Stimulated activated CD8-positive, alpha-beta memory T cell treated with anti-CD3 and anti-CD28 coated beads, Interleukin-4, amount 100 ng/mL, for 48 hours (primary cell): Measurements from ENCODE around the gene SH3BP1.
"Not testable (repeated sequence)": the region's sequence is repeated elsewhere in the genome, so short reads cannot be mapped to it uniquely, and the experiment has no call there.

Experiments
- DNase-seq: peaks from one replicate; pipeline ENCODE4 v3.0.0-alpha.2; 2020

Gene SH3BP1

DNA sequence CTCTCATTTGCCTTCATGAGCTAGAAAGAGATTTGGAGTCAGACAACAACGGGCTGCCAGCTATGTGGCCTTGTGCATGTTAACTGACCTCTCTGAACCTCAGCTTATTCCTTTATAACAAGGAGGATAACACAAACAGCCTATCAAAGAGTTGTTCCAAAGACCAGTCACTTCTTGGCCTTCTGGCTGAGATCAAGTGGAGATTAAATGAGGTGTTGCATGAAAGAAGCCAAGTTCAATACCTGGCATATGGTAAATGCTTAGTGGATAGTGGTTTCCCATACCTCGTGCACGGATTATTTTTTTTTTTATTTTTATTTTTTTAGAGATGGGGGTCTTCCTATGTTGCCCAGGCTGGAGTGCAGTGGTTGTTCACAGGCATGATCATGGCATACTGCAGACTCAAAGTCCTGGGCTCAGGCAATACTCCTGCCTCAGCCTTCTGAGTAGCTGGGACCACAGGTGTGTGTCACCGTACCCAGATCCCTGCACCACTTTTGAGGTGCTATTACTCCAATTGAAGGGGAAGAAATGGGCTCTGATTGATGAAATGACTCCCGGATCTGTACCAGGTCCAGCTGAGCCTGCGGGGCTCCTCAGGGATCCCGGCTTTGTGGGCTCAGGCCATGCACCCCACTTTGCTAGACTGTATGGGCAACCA, 40.9 kb downstream of the SH3BP1 start:
- no peak for DNase-seq

DNA sequence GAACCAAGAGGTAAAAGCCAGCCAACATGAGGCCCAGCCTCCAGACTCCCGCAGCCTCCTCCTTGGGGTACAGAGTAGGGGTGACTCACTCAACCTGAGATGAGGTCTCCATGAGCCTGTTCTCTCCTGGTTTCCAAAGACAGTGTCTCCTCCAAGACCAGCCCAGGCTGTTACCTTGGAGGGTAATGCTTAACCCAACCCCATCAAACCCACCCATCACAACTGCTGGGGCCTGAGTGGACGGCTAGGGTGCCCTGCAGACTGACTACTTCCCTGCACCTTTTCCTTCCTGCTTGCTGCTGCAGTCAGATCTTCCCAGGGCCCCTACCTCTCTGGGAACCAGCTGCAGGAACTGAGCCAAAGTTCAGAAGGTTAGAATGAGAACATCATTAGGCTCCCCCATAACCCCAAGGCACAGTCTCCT, 41.5 kb downstream of the SH3BP1 start:
- DNase-seq, result no peak

DNA sequence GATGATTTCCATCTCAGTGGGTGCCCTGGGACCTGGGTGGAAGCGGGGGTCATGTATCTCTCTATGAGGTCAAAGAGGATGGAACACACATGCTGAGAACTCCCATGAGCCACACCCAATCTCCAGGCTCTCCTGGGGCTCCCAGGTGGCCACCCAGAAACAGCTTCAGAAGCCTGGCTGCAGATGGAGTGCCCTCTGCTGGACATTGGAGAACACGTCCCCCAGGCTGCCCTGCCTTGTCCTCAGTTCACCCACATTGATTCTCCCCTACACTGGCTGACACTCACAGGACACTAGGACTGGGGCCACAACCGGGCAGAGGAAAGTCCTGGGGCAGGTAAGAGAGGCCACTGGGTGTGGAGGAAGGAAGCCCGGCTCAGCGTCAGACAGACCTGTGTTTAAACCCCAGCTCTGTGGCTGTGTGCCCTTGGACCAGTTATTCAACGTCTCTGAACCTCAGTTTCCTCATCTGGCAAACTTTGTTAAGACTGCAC, 42.1 kb downstream of the SH3BP1 start:
- peak; percentile 83 for DNase-seq

DNA sequence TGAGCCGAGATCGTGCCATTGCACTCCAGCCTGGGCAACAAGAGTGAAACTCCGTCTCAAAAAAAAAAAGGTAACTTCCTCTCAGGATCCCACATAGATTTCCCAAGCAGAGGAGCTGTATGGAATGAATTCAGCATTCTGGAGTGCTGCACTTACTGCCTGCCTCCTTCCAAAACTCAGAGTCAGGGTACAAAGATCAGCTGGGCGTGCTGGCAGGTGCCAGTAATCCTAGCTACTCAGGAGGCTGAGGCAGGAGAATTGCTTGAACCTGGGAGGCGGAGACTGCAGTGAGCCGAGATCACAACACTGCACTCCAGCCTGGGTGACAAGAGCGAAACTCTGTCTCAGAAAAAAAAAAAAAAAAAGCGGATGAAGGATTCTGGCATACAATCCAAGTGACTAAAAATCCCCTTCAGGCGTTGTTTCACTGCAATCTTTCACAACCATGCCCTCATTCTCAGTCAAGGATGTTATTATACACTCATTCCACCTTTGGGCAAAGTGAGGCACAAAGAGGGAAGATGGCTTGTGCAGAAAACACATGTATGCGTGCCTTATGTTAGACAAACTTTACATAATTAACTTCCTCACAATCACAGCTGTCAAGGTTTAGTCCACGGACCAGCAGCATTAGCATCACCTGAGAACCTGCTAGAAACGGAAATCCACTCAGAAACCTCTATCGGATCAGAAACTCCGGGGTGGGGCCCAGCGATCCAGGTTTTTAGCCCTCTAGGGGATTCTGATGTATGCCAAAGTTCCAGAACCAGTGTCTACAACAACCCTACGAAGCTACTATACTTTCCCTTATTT, 45.5 kb downstream of the SH3BP1 start:
- no peak for DNase-seq

DNA sequence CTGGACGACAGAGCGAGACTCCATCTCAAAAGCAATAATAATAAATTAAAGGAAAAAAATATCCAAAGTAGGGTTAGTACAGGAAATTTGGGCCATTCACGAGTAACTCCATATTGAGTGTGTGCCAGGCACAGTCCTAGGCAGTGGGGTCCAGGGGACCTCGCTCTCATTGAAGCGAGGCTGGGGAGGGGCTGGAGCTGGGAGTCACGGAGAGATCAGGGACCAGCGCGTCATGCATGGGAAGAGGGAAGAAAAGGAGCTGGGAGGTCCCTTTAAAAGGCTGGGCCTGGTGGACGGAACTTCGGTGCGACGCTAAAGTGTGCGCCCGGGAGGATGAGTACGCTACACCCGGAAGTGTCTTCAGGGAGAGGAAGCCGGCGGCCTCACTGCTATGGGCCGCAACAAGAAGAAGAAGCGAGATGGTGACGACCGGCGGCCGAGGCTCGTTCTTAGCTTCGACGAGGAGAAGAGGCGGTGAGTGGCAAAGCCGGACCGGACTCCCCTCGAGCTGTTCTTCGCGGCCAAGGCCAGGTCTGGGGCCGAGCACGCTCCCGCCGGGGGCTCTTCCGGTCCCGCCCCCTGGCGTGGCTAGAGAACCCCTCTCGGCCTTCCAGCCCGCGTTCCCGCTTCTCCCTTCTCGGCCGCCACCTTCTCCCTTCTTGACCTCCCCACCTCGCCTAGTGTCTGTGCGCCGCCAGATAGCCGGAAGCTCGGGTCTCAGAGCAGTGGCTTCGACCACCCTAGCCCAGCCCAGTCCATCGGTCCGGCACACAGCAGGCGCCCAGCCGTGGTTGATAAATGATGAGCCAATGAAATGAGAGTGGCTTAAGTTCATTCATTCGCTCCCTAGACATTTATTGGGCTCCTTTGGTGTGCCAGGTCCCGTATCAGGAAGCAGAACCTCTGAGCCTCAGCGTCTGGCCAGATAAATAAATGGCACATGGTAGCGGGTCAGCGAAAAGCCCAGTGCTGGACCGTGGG, 46.8 kb downstream of the SH3BP1 start, which contains the start of gene NOL12:
TSS of gene NOL12 (plus strand) at position 342 of the 981 bp plus-strand sequence. CDS start at position 392, 50 bp downstream.
- DNase-seq, result peak; percentile 85

- no peak for DNase-seq
These were observed 50.9 kb downstream of the SH3BP1 start for GRCh38 chr22:37690407-37690806.

GRCh38 chr22:37690901-37691504, 51.5 kb downstream of the SH3BP1 start:
- no peak for DNase-seq

DNA sequence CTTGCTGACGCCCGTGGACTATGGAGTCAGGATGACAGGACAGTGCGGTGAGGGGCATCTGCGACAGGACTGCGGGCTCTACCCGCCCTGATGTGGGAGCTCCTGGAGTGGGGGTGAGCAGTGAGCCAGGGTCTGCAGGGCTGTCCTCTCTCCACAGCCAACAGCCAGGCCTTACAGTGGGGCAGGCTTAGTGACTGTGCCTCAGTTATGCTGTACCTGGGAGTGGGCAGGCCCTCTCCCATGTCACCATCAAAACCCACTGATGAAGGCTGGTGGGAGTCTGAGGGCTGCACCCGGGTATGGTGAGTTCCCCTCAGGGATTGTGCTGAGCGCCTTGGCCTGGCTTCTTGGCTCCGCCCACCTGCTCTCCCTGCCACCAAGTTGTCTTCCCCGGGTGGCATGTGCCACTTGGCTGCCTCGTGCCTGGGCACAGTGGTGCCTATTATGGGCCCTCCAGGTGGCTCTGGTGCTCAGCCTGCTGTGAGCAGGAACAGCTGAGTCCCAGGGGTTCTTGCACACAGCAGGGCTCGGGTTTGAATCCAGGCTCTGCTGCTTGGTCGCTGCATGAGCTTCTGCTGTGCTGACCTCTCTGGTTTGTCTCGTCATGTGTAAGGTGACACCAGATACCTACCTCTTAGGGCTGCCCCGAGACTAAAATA, 53.3 kb downstream of the SH3BP1 start:
- no peak for DNase-seq

DNA sequence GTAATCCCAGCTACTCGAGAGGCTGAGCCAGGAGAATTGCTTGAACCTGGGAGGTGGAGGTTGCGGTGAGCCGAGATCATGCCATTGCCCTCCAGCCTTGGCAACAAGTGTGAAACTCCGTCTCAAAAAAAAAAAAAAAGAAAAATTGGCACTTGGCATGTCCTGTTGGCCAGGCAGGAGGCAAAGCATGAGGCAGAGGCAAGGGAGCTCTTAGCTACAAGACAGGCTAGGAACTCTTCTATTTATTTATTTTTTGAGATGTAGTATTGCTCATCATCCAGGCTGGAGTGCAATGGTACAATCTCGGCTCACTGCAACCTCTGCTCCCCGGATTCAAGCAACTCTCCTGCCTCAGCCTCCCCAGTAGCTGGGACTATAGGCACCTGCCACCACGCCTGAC, 54.7 kb downstream of the SH3BP1 start:
- not testable (repeated sequence) for DNase-seq

DNA sequence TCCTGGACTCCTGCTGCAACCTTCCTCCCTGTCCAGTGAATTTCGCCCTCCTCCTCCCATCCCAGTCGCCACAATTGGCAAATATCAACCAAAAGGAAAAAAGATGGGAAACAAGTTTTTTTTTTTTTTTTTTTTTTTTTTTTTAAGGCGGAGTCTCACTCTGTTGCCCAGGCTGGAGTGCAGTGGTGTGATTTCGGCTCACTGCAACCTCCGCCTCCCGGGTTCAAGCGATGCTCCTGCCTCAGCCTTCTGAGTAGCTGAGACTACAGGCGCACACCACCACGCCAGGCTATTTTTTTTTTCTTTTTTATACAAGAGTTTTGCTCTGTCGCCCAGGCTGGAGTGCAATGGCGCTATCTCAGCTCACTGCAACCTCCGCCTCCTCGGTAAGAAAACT, 56.8 kb downstream of the SH3BP1 start:
- DNase-seq, result not testable (repeated sequence)

DNA sequence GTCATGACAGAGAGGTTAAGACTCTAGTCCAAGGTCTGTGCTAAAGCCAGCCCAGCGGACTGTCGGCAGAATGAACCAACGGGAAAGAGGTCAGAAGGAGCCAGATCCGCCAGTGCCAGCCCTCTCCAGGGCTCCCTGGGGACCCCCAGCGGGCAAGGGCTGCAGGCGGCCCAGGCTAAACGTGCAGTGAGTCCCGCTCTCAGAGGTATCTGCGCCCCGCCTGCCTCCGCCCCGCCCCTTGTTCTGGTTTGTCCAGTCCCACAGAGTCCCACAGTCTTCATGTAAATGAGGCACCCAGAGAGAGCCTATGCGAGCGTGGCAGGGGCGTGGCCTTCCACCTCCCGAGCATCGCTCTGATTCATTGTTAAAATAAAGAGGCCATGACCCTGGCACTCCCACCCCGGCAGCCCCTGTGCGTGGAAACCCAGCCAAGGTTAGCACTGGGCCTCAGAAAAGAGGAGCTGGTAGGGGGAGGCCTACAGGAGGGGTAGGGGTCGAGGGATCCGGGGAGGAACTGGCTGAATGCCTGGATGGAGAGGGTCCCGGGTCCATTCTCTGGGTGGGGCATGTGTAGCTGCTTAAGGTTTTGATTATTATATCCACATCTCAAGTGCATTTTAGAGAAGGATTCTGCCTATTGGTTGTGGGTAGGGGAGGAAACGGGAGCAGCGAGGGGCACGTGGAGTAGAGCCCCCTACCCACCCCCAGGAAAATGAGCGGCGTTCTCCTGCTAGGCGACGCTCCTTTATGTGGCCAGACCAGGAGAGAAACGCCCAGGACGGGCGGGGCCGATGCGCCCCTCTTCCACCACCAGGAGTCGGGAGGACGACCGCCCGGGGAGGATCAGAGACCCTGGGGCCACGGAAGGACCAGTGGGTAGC, 57.4 kb downstream of the SH3BP1 start, which contains the start of gene TRIOBP:
TSS of gene TRIOBP (plus strand) at position 392 of the 881 bp plus-strand sequence. CDS start 4,318 bp downstream, outside the sequence.
- peak; percentile 94 for DNase-seq

DNA sequence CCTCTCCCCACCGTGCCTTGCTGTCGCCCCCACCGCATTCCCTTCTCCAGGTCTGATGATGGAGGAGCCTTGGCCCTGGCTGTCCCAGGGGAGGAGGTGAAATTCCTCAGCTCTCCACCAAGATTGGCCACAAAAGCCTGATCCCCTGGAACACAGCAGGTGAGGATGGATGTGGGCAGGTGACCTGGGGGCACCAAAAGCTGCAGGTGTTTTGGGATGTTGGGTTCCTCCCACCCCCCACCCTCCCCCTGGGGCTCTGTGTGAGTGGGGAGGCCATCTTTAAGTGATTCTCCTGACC, 58.0 kb downstream of the SH3BP1 start:
- DNase-seq, result no peak

DNA sequence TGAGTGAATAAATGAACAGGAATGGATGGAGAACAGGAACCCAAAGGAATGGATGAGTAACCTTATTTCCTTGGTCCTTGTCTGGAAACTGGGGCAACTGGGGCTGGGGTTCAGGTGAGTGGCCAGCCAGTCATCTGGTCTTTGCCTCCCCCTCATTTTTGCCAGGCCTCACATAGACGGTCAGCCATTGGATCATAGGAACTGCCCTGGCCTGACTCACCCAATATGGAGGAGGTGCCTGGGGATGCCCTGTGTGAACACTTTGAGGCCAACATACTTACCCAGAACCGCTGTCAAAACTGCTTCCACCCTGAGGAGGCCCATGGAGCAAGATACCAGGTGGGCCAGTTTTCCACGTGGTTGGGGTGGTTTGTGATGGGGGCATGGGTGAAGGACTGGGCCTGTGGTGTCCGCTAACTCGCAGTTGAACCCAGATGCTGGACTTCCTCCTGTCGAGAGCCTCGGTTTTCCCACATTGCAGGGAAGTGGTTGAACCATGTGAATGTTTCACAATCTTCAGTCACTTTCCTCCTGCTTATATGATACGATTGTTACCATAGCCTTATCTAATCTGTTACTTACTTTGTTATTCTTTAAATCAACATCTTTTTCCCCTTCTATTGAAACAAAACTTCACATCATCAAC, 61.8 kb downstream of the SH3BP1 start:
- no peak for DNase-seq

DNA sequence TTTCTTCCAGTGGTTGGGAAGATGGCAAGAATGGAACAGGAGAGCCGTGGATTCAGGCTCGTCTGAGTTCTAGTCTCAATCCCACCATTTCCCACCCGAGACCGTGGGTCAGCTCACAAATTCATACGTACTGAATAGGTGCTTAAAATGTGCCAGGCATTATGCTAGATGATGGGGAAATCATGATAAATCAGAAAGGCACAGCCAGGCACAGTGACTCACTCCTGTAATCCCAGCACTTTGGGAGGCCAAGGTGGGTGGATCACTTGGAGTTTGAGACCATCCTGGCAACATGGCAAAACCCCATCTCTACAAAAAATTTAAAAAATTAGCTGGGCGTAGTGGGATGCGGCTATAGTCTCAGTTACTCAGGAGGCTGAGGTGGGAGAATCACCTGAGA, 64.4 kb downstream of the SH3BP1 start:
- DNase-seq, result no peak

- DNase-seq, result no peak
These were observed 65.2 kb downstream of the SH3BP1 start for GRCh38 chr22:37704645-37705044.

GRCh38 chr22:37705205-37705604, 65.7 kb downstream of the SH3BP1 start:
- no peak for DNase-seq
